ENCODE measurements around the gene PLXDC2. TPM values are rescaled to one million over a fixed set of nuclear protein-coding genes. Genes with fewer than 3 reads are reported as not detected.

The PLXDC2 gene
- total RNA-seq, 1 experiment from 2014 or later = 38.7 TPM

- Histone ChIP-seq H4K20me1 (ENCODE audit: control insufficient read depth, insufficient read depth, insufficient read length) (no peaks in the 10 kb centered on the region), H2BK5ac (ENCODE audit: insufficient read length, low read length) (no peak overlapping the region), H2BK20ac (ENCODE audit: low read depth, low read length, poor library complexity, severe bottlenecking) (no peak overlapping the region), H3K4ac (ENCODE audit: low read depth, low read length) (no peak overlapping the region), H2AFZ (ENCODE audit: low read length) (no peak overlapping the region), H3K79me2 (ENCODE audit: insufficient read depth, low read length) (peaks cover 1% of the 10 kb centered on the region; the same call in 1 of the 2 replicates), H3K14ac (ENCODE audit: insufficient read depth, low read length) (no peak overlapping the region), H3T11ph (ENCODE audit: low read length) (no peak overlapping the region), H3K18ac (ENCODE audit: insufficient read length, low read depth, low read length) (no peak overlapping the region), H3K23ac (ENCODE audit: insufficient read length, low read depth, low read length) (no peak overlapping the region), H2BK15ac (ENCODE audit: low read depth, low read length) (no peak overlapping the region), H4K5ac (ENCODE audit: insufficient read length, low read depth, low read length) (no peak overlapping the region), H3K27me3 (ENCODE audit: insufficient read depth, low read length) (no peaks in the 10 kb centered on the region), H2BK120ac (ENCODE audit: low read depth, low read length, poor library complexity, severe bottlenecking) (no peak overlapping the region), H3K79me1 (ENCODE audit: insufficient read depth, low read depth, low read length, poor library complexity, severe bottlenecking) (peaks cover 3% of the 10 kb centered on the region), H3K9me3 (ENCODE audit: control insufficient read depth, low read depth, low read length) (no peaks in the 10 kb centered on the region), H3K9ac (ENCODE audit: extremely low read depth, insufficient read length, low read length) (no peak overlapping the region), H2AK5ac (ENCODE audit: insufficient read length, low read length) (no peak overlapping the region), H3K27ac (ENCODE audit: insufficient read length, low read depth, low read length) (no peak overlapping the region), H4K91ac (ENCODE audit: insufficient read length, low read depth, low read length) (no peak overlapping the region), H3K4me1 (ENCODE audit: insufficient read depth, low read length) (peaks cover 4% of the 10 kb centered on the region; the same call in 1 of the 2 replicates), H3K23me2 (ENCODE audit: insufficient read length, low read depth, low read length, poor library complexity, severe bottlenecking) (no peaks in the 10 kb centered on the region), H3K56ac (ENCODE audit: insufficient read length, low read depth, low read length) (no peak overlapping the region), H3K4me2 (ENCODE audit: insufficient read depth, insufficient read length, low read length) (no peak overlapping the region), H4K8ac (replicated peaks; ENCODE audit: insufficient read length, low read depth, low read length) (no peak overlapping the region), H2BK12ac (ENCODE audit: insufficient read length, low read depth, low read length) (no peak overlapping the region)
- H3K4me1 Mint-ChIP-seq = peaks cover 8 to 17% of the 10 kb centered on the region in 2 experiments
- no peaks in the 10 kb centered on the region; a peak in 1 of 5 replicates for H3K9me3 Mint-ChIP-seq
- H3K27me3 Mint-ChIP-seq (ENCODE audit: low read depth) = no peaks in the 10 kb centered on the region
- no peak overlapping the region for H3K4me3 Mint-ChIP-seq
- H3K27ac Mint-ChIP-seq = no peak overlapping the region
- no peak for DNase-seq
- WGBS (ENCODE audit: extremely low coverage, insufficient read length, low lambda C conversion rate) = no CpG with 5 or more reads among the region's 2 CpGs
- no peak for TF ChIP-seq CTCF (conservative IDR thresholded peaks at IDR 0.05)
- no peaks in the 10 kb centered on the region; a peak in 1 of 7 replicates for H3K36me3 Mint-ChIP-seq (ENCODE audit: insufficient read depth in 1 of 3, low read depth in 3 of 3)
Measured at GRCh38 chr10:20034732-20035131, 218.5 kb downstream of the PLXDC2 start.

Measured in H9 (cell line).